HEK293 (cell line): ENCODE results near the gene DNAH8.

Experiments
- KLF8 ChIP-seq: fragments of 450-650 bp; formaldehyde crosslinking; IDR thresholded peaks from 2 replicates; pipeline ENCODE4 v1.5.1; 2016; ENCODE audit warnings: missing biosample characterization, missing genetic modification characterization
- MYNN ChIP-seq: fragments of 450-650 bp; formaldehyde crosslinking; IDR thresholded peaks from 2 replicates; pipeline ENCODE4 v1.5.1; 2016; ENCODE audit warnings: missing biosample characterization, missing genetic modification characterization, borderline replicate concordance
- REST ChIP-seq: fragments of 450-650 bp; formaldehyde crosslinking; IDR thresholded peaks from 2 replicates; pipeline ENCODE4 v1.5.1; 2016; ENCODE audit warnings: missing biosample characterization, missing genetic modification characterization
- TCF7L2 ChIP-seq: IDR thresholded peaks from 2 replicates; pipeline ENCODE4 v1.6.1; 2011; ENCODE audit warnings: low read depth, mild to moderate bottlenecking, inconsistent platforms, low read length, moderate library complexity, borderline replicate concordance
- ZBTB17 ChIP-seq: fragments of 450-650 bp; formaldehyde crosslinking; IDR thresholded peaks from 2 replicates; pipeline ENCODE4 v1.5.1; 2016; ENCODE audit warnings: missing biosample characterization, missing genetic modification characterization
- ZNF2 ChIP-seq: fragments of 450-650 bp; formaldehyde crosslinking; IDR thresholded peaks from 2 replicates; pipeline ENCODE4 v1.5.1; 2016; ENCODE audit warnings: missing biosample characterization, missing genetic modification characterization
- ZNF274 ChIP-seq, 2 experiments: fragments of 200-500 bp in 1 of 2; fragments of 450-650 bp in 1 of 2; sonication (Bioruptor generic) in 1 of 2; formaldehyde crosslinking in 1 of 2; IDR thresholded peaks; 2 replicates each; pipeline versions ENCODE4 v1.5.1 to v1.6.1; 2014 to 2016; ENCODE audit warnings: borderline replicate concordance in 1 of 2, inconsistent platforms in 1 of 2, low read length in 1 of 2, missing biosample characterization in 1 of 2, missing genetic modification characterization in 1 of 2
- ZNF335 ChIP-seq: fragments of 450-650 bp; formaldehyde crosslinking; conservative IDR thresholded peaks from 2 replicates; pipeline ENCODE4 v1.5.1; 2016; ENCODE audit warnings: missing biosample characterization, missing genetic modification characterization
- ZNF530 ChIP-seq: fragments of 450-650 bp; formaldehyde crosslinking; IDR thresholded peaks from 2 replicates; pipeline ENCODE4 v1.5.1; 2016; ENCODE audit warnings: low read depth, missing biosample characterization, missing genetic modification characterization
- ZNF639 ChIP-seq: fragments of 450-650 bp; formaldehyde crosslinking; IDR thresholded peaks from 2 replicates; pipeline ENCODE4 v1.5.1; 2016; ENCODE audit warnings: missing biosample characterization, missing genetic modification characterization
- ZNF692 ChIP-seq: fragments of 450-650 bp; formaldehyde crosslinking; IDR thresholded peaks from 2 replicates; pipeline ENCODE4 v1.5.1; 2016; ENCODE audit warnings: missing biosample characterization, missing genetic modification characterization
- TF ChIP-seq, protein P1 (sequence below): fragments of 450-650 bp; formaldehyde crosslinking; IDR thresholded peaks from 2 replicates; pipeline ENCODE4; 2016; ENCODE audit warnings: missing biosample characterization, missing genetic modification characterization
- TF ChIP-seq, protein P2 (sequence below): fragments of 450-650 bp; formaldehyde crosslinking; IDR thresholded peaks from 2 replicates; pipeline ENCODE4 v1.5.1; 2016; ENCODE audit warnings: missing biosample characterization, missing genetic modification characterization

GRCh38 chr6:38845931-38846330, 130.8 kb downstream of the DNAH8 start:
- TF ChIP-seq, protein P1, sequence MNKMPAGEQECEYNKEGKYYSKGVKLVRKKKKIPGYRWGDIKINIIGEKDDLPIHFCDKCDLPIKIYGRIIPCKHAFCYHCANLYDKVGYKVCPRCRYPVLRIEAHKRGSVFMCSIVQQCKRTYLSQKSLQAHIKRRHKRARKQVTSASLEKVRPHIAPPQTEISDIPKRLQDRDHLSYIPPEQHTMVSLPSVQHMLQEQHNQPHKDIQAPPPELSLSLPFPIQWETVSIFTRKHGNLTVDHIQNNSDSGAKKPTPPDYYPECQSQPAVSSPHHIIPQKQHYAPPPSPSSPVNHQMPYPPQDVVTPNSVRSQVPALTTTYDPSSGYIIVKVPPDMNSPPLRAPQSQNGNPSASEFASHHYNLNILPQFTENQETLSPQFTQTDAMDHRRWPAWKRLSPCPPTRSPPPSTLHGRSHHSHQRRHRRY = no peak
- TF ChIP-seq, protein P2, sequence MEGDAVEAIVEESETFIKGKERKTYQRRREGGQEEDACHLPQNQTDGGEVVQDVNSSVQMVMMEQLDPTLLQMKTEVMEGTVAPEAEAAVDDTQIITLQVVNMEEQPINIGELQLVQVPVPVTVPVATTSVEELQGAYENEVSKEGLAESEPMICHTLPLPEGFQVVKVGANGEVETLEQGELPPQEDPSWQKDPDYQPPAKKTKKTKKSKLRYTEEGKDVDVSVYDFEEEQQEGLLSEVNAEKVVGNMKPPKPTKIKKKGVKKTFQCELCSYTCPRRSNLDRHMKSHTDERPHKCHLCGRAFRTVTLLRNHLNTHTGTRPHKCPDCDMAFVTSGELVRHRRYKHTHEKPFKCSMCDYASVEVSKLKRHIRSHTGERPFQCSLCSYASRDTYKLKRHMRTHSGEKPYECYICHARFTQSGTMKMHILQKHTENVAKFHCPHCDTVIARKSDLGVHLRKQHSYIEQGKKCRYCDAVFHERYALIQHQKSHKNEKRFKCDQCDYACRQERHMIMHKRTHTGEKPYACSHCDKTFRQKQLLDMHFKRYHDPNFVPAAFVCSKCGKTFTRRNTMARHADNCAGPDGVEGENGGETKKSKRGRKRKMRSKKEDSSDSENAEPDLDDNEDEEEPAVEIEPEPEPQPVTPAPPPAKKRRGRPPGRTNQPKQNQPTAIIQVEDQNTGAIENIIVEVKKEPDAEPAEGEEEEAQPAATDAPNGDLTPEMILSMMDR (tag by site-specific recombination) = no peak
- TF ChIP-seq ZNF274 (IDR thresholded peaks at IDR 0.05; ENCODE audit: low read length) (no peak), ZNF274 (tag by site-specific recombination; IDR thresholded peaks at IDR 0.05; ENCODE audit: borderline replicate concordance) (no peak), TCF7L2 (no peak), ZNF335 (tag by site-specific recombination) (no peak), ZNF2 (no peak), MYNN (tag by site-specific recombination) (no peak), REST (no peak), ZBTB17 (no peak), ZNF692 (no peak), ZNF530 (tag by site-specific recombination) (no peak), ZNF639 (tag by site-specific recombination) (no peak), KLF8 (tag by site-specific recombination) (no peak)
